CD14-positive monocyte (primary cell): ENCODE measurements around the gene GAK. TPM values are rescaled to one million over a fixed set of nuclear protein-coding genes. Genes with fewer than 3 reads are reported as not detected.
A peak's percentile ranks its signal among the peaks of the same experiment; 100 is the strongest.

Source experiments
- DNase-seq, 3 donors: peaks; one replicate each; pipeline ENCODE4 v3.0.0-alpha.2; 2011 to 2022
- H2AFZ ChIP-seq: 2 replicates; pipeline ENCODE4 v1.6.0; 2012; ENCODE audit warnings: mild to moderate bottlenecking, low read depth, low read length, inconsistent platforms; ENCODE audit not compliant: insufficient read depth, poor library complexity, severe bottlenecking
- H3K27ac ChIP-seq, 2 donors: 1 replicate in 1 of 2; 2 replicates in 1 of 2; pipeline ENCODE4 v1.5.1; 2012 to 2013; ENCODE audit warnings: low read length in 2 of 2, control low read depth in 1 of 2, inconsistent platforms in 1 of 2, low read depth in 1 of 2, mild to moderate bottlenecking in 1 of 2
- H3K27me3 ChIP-seq, 2 donors: one replicate each; pipeline versions ENCODE4 v1.6.0 to v1.6.1; 2011 to 2013; ENCODE audit warnings: low read length in 2 of 2; ENCODE audit not compliant: control insufficient read depth in 2 of 2, insufficient read depth in 2 of 2
- H3K36me3 ChIP-seq, 2 donors: replicated peaks in 1 of 2; 1 replicate in 1 of 2; 2 replicates in 1 of 2; pipeline versions ENCODE4 v1.5.1 to v1.6.1; 2012 to 2013; ENCODE audit warnings: low read length in 2 of 2, control low read depth in 1 of 2, inconsistent platforms in 1 of 2, mild to moderate bottlenecking in 1 of 2; ENCODE audit not compliant: insufficient read depth in 2 of 2, control insufficient read depth in 1 of 2
- H3K4me1 ChIP-seq, 2 donors: 1 replicate in 1 of 2; 2 replicates in 1 of 2; pipeline versions ENCODE4 v1.5.1 to v1.6.1; 2012 to 2013; ENCODE audit warnings: low read length in 2 of 2, control low read depth in 1 of 2, inconsistent platforms in 1 of 2, mild to moderate bottlenecking in 1 of 2, moderate library complexity in 1 of 2; ENCODE audit not compliant: insufficient read depth in 2 of 2, control insufficient read depth in 1 of 2
- H3K4me2 ChIP-seq: replicated peaks from 2 replicates; pipeline ENCODE3; 2012; ENCODE audit warnings: low read length, moderate library complexity, mild to moderate bottlenecking; ENCODE audit not compliant: poor library complexity, severe bottlenecking; ENCODE audit errors: extremely low read depth
- H3K4me3 ChIP-seq, 3 experiments: fragments of 200-600 bp in 1 of 3; sonication (generic) in 1 of 3; replicated peaks in 1 of 3; 1 replicate in 2 of 3; 2 replicates in 1 of 3; pipeline ENCODE4 v1.5.1; 2011 to 2013; ENCODE audit warnings: low read length in 3 of 3, mild to moderate bottlenecking in 3 of 3, control low read depth in 2 of 3, low read depth in 2 of 3, inconsistent platforms in 1 of 3, moderate library complexity in 1 of 3
- H3K79me2 ChIP-seq: 2 replicates; pipeline ENCODE4 v1.6.0; 2012; ENCODE audit warnings: mild to moderate bottlenecking, control low read depth, inconsistent platforms, low read length, moderate library complexity; ENCODE audit not compliant: insufficient read depth
- H3K9ac ChIP-seq: 2 replicates; pipeline ENCODE4 v1.6.0; 2017; ENCODE audit warnings: low read length, mild to moderate bottlenecking; ENCODE audit not compliant: insufficient read depth, poor library complexity, severe bottlenecking
- H3K9me3 ChIP-seq, 2 donors: replicated peaks in 1 of 2; 1 replicate in 1 of 2; 2 replicates in 1 of 2; pipeline versions ENCODE4 v1.5.1 to v1.6.1; 2012 to 2013; ENCODE audit warnings: low read length in 2 of 2, control low read depth in 1 of 2; ENCODE audit not compliant: control insufficient read depth in 1 of 2, insufficient read depth in 1 of 2
- H4K20me1 ChIP-seq: 2 replicates; pipeline ENCODE4 v1.6.0; 2012; ENCODE audit warnings: mild to moderate bottlenecking, low read length, control low read depth, moderate library complexity; ENCODE audit not compliant: insufficient read depth
- H3K27ac Mint-ChIP-seq, 7 donors: one replicate each; pipeline ENCODE4 v1.8.0; 2020; ENCODE audit warnings: mild to moderate bottlenecking in 7 of 7, mixed read lengths in 7 of 7, moderate library complexity in 6 of 7, inconsistent platforms in 2 of 7
- H3K27me3 Mint-ChIP-seq, 3 donors: one replicate each; pipeline ENCODE4 v1.8.0; 2021 to 2022; ENCODE audit warnings: low read depth in 3 of 3, mild to moderate bottlenecking in 3 of 3, mixed read lengths in 3 of 3, moderate library complexity in 3 of 3, inconsistent platforms in 1 of 3
- H3K36me3 Mint-ChIP-seq, 2 donors: one replicate each; pipeline ENCODE4 v1.8.0; 2020; ENCODE audit warnings: mixed read lengths in 2 of 2, inconsistent platforms in 1 of 2, mild to moderate bottlenecking in 1 of 2
- H3K4me1 Mint-ChIP-seq: one replicate; pipeline ENCODE4 v1.8.0; 2020; ENCODE audit warnings: mild to moderate bottlenecking, mixed read lengths
- H3K4me3 Mint-ChIP-seq, 2 donors: one replicate each; pipeline ENCODE4 v1.8.0; 2020; ENCODE audit warnings: mild to moderate bottlenecking in 2 of 2, mixed read lengths in 2 of 2, moderate library complexity in 1 of 2
- H3K9me3 Mint-ChIP-seq, 7 donors: one replicate each; pipeline ENCODE4 v1.8.0; 2020 to 2022; ENCODE audit warnings: mixed read lengths in 7 of 7, mild to moderate bottlenecking in 6 of 7, moderate library complexity in 6 of 7, inconsistent platforms in 2 of 7
- WGBS: methylation state at CpG from one replicate; pipeline ENCODE4 v1.1.5; 2013; ENCODE audit warnings: missing lambda C conversion rate; ENCODE audit not compliant: insufficient coverage; 5-methylcytosine and 5-hydroxymethylcytosine counted together
- intact Hi-C, 2 donors: fragments of 100-400 bp; cut with micrococcal nuclease; formaldehyde crosslinking; loops; one replicate each; pipeline versions ENCODE4 v1.15.0 to v1.15.1; 2023
- polyA plus RNA-seq, 3 donors: library from polyadenylated mRNA; depleted of rRNA in 1 of 3; unstranded in 2 of 3; stranded (reverse) in 1 of 3; fragments of 300-500 nt in 2 of 3; fragments of >200 nt in 1 of 3; fragmentation: Illumina TruSeq in 2 of 3; gene quantifications; 1 replicate in 2 of 3; 2 replicates in 1 of 3; pipeline ENCODE4 v1.2.3, GENCODE V29; 2012 to 2021
- TF ChIP-seq, protein P1 (sequence below): fragments of 200-600 bp; IDR thresholded peaks from one replicate; pipeline ENCODE4 v1.8.0; 2022; ENCODE audit warnings: antibody characterized with exemption, mild to moderate bottlenecking

Gene GAK
- polyA plus RNA-seq, 3 donors: 40.3 to 88.7 (median 54.9) TPM

DNA sequence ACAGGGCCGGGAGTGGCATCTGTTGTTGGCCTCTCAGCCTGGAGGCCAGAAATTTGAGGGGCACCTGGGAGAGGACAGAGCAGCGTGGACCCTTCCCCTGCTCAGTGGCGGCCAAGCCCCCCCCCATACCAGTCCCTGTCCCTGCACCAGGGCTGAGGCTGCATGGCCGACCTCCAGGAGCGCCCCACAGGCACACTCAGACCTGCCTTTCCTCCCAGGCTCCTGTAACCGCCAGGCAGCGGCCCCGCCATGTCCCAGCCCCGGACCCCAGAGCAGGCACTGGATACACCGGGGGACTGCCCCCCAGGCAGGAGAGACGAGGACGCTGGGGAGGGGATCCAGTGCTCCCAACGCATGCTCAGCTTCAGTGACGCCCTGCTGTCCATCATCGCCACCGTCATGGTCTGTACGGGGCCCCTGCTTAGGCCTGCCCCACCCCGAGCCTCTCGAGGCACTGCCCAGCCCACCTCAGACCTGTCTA lies 15.4 kb upstream of the GAK start:
- 95% methylated on average over 18 of the region's 19 CpGs for WGBS
- intact Hi-C loops: no loop called here
- peaks cover 11 to 27% of the 10 kb centered on the region in 2 donors for H3K36me3 ChIP-seq
- no peak for DNase-seq
- peaks cover 54% of the 10 kb centered on the region for H4K20me1 ChIP-seq
- Mint-ChIP-seq H3K36me3 (peaks cover 31 to 40% of the 10 kb centered on the region in 2 donors), H3K27ac (no peak overlapping the region), H3K9me3 (peaks cover 0 to 5% (median 0%) of the 10 kb centered on the region in 7 donors), H3K4me1 (peaks cover 3% of the 10 kb centered on the region), H3K4me3 (no peak overlapping the region), H3K27me3 (peaks cover 0 to 14% (median 2%) of the 10 kb centered on the region in 3 donors)
- H3K4me1 ChIP-seq: no peaks in the 10 kb centered on the region
- H2AFZ ChIP-seq: no peak overlapping the region
- H3K27ac ChIP-seq: no peak overlapping the region
- no peaks in the 10 kb centered on the region for H3K9me3 ChIP-seq
- no peak overlapping the region for H3K4me2 ChIP-seq
- peaks cover 0 to 4% of the 10 kb centered on the region in 2 donors for H3K27me3 ChIP-seq
- TF ChIP-seq, protein P1, sequence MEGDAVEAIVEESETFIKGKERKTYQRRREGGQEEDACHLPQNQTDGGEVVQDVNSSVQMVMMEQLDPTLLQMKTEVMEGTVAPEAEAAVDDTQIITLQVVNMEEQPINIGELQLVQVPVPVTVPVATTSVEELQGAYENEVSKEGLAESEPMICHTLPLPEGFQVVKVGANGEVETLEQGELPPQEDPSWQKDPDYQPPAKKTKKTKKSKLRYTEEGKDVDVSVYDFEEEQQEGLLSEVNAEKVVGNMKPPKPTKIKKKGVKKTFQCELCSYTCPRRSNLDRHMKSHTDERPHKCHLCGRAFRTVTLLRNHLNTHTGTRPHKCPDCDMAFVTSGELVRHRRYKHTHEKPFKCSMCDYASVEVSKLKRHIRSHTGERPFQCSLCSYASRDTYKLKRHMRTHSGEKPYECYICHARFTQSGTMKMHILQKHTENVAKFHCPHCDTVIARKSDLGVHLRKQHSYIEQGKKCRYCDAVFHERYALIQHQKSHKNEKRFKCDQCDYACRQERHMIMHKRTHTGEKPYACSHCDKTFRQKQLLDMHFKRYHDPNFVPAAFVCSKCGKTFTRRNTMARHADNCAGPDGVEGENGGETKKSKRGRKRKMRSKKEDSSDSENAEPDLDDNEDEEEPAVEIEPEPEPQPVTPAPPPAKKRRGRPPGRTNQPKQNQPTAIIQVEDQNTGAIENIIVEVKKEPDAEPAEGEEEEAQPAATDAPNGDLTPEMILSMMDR: no peak
- no peak overlapping the region for H3K4me3 ChIP-seq
- H3K79me2 ChIP-seq: peaks cover 10% of the 10 kb centered on the region
- H3K9ac ChIP-seq: no peak overlapping the region

DNA sequence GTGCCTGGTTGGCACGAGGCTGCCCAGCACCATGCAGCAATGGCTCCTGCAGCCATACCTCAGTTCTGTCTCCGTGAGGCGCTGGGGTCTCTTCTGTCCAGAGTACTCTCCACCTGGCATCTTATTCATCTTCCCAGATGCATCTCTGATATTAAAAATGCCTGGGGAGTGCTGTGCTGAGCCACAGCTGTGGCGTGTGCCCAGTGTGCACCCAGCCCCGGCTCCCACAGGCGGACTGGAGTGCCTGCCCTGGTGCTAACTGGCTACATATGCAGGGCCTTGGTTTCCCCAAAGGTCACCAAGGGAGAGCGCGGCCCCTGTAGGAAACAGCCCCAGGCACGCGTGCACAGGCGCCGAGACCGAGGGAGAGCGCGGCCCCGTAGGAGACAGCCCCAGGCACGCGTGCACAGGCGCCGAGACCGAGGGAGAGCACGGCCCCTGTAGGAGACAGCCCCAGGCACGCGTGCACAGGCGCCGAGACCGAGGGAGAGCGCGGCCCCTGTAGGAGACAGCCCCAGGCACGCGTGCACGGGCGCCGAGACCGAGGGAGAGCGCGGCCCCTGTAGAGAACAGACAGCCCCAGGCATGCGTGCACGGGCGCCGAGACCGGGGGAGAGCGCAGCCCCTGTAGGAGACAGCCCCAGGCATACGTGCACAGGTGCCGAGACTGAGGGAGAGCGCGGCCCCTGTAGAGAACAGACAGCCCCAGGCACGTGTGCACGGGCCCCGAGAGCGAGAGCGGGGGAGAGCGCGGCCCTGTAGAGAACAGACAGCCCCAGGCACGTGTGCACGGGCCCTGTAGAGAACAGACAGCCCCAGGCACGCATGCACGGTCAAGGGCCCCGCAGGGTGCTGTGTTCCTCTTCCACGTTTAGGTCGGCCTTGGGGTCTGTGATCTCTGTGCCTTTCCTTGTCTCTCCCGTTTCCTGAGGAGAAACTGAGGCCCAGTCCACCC lies 14.7 kb upstream of the GAK start:
- H3K27ac Mint-ChIP-seq: no peak overlapping the region
- H3K27me3 Mint-ChIP-seq: peaks cover 0 to 14% (median 2%) of the 10 kb centered on the region in 3 donors
- DNase-seq: no peak
- Histone ChIP-seq H3K27ac (no peak overlapping the region), H3K4me1 (no peaks in the 10 kb centered on the region), H4K20me1 (peaks cover 54% of the 10 kb centered on the region), H3K27me3 (peaks cover 0 to 4% of the 10 kb centered on the region in 2 donors), H3K4me3 (no peak overlapping the region), H2AFZ (no peak overlapping the region), H3K9me3 (no peaks in the 10 kb centered on the region), H3K9ac (no peak overlapping the region), H3K4me2 (no peak overlapping the region), H3K79me2 (peaks cover 18% of the 10 kb centered on the region), H3K36me3 (peaks cover 11 to 20% of the 10 kb centered on the region in 2 donors)
- peaks cover 24 to 33% of the 10 kb centered on the region in 2 donors for H3K36me3 Mint-ChIP-seq
- WGBS: 39% methylated on average over 57 of the region's 62 CpGs
- H3K4me3 Mint-ChIP-seq: peak overlapping the region; percentile 16 to 48
- H3K4me1 Mint-ChIP-seq: peaks cover 3% of the 10 kb centered on the region
- intact Hi-C loops: no loop called here
- TF ChIP-seq, protein P1: no peak
- peaks cover 0 to 2% (median 0%) of the 10 kb centered on the region in 7 donors for H3K9me3 Mint-ChIP-seq
